ENCODE measurements around the gene NKX2-2.

DNA sequence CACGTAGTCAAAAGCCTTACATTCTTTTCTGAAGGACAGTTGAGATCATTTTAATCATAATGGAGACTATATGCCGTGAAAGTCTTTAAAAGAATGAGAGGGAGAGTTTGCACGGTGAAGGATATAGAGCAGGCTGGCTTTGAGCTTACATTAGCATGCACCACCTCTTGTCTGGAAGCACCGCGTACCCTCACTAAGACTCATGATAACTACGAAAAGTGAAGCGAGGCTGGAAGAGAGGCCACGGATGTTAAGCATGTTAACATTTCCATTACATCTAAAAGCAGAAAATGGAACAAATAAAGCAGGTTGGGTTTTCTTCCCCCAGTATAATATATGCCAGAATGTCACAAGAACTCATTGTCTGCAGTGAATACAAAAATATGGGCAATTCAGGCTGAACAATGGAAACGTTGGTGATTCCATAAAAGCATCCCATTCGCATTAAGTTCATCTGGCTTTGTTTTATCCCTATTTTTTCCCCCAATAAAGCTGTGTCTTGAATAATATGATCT, 40.6 kb upstream of the NKX2-2 start:
- TF ChIP-seq TAF1 (IDR thresholded peaks at IDR 0.05; ENCODE audit: borderline replicate concordance, insufficient read depth, low read length) = no peak
- no peak for TF ChIP-seq POLR2AphosphoS5 (IDR thresholded peaks at IDR 0.05; ENCODE audit: low read depth, low read length)

Measured in PFSK-1 (cell line).